HG03521 (cell line): ENCODE measurements around the gene NQO2.
"Not testable (repeated sequence)": the region's sequence is repeated elsewhere in the genome, so short reads cannot be mapped to it uniquely, and the experiment has no call there.

Source experiments
- ATAC-seq: cut with Tn5 transposase; IDR thresholded peaks from one replicate; pipeline ENCODE4 v1.9.1; 2021; ENCODE audit warnings: mild to moderate bottlenecking, moderate library complexity; ENCODE audit not compliant: unreplicated experiment

The NQO2 gene

GRCh38 chr6:2970034-2970685 lies 29.5 kb upstream of the NQO2 start:
- no peak for ATAC-seq

- ATAC-seq = no peak
These were observed 28.8 kb upstream of the NQO2 start for GRCh38 chr6:2970753-2971419.

GRCh38 chr6:2971420-2972218 lies 28.1 kb upstream of the NQO2 start, which contains the start of gene SERPINB6:
Gene SERPINB6, minus strand, starts transcription at chr6:2971567. Its CDS starts 12,235 bp downstream, at chr6:2959332.
- ATAC-seq = no peak

- not testable (repeated sequence) for ATAC-seq
These were observed 27.5 kb upstream of the NQO2 start for GRCh38 chr6:2972219-2972487.

- ATAC-seq = not testable (repeated sequence)
These were observed 27.0 kb upstream of the NQO2 start for GRCh38 chr6:2972685-2973084.

- ATAC-seq = not testable (repeated sequence)
These were observed 26.5 kb upstream of the NQO2 start for GRCh38 chr6:2973180-2973579.

- no peak for ATAC-seq
These were observed 26.0 kb upstream of the NQO2 start for GRCh38 chr6:2973676-2974075.

- ATAC-seq = no peak
These were observed 23.6 kb upstream of the NQO2 start for GRCh38 chr6:2976060-2976459.

GRCh38 chr6:2976571-2977085 lies 23.1 kb upstream of the NQO2 start:
- ATAC-seq = no peak

GRCh38 chr6:2977290-2977689 lies 22.4 kb upstream of the NQO2 start:
- no peak for ATAC-seq

- no peak for ATAC-seq
These were observed 21.7 kb upstream of the NQO2 start for GRCh38 chr6:2977799-2978590.

GRCh38 chr6:2978923-2979322 lies 20.8 kb upstream of the NQO2 start:
- no peak for ATAC-seq

- no peak for ATAC-seq
These were observed 19.8 kb upstream of the NQO2 start for GRCh38 chr6:2979819-2980464.

- ATAC-seq = no peak
These were observed 19.2 kb upstream of the NQO2 start for GRCh38 chr6:2980465-2980855.

- ATAC-seq = no peak
These were observed 17.1 kb upstream of the NQO2 start for GRCh38 chr6:2982426-2983117.

- ATAC-seq = no peak
These were observed 14.8 kb upstream of the NQO2 start for GRCh38 chr6:2984738-2985406.

- no peak for ATAC-seq
These were observed 12.9 kb upstream of the NQO2 start for GRCh38 chr6:2986722-2987221.

- no peak for ATAC-seq
These were observed 11.6 kb upstream of the NQO2 start for GRCh38 chr6:2988094-2988425.
